ENCODE measurements around the gene ADPRHL1. TPM values are rescaled to one million over a fixed set of nuclear protein-coding genes. Genes with fewer than 3 reads are reported as not detected.

Gene ADPRHL1
- 1 to 10 TPM; 1.9 to 9.4 (median 6.5) TPM for total RNA-seq

- intact Hi-C loops (cut with DNase I; ENCODE audit: low total_unique reads): no loop called here
- peak in 1 of 2 donors; percentile 70 for DNase-seq (ENCODE audit: low spot score in 2 of 2)
- TF ChIP-seq CTCF (IDR thresholded peaks at IDR 0.05) (no peak), POLR2A (IDR thresholded peaks at IDR 0.05) (no peak)
- 72 to 74% methylated on average over 43 to 45 of the region's 45 CpGs for WGBS, 2 donors
- no peak within 1 kb of the TSS for H3K4me3 ChIP-seq (ENCODE audit: low read depth, poor library complexity, severe bottlenecking)
Observed at GRCh38 chr13:113452942-113453901, at the start of gene ADPRHL1. Gene ADPRHL1 (minus strand): TSS chr13:113453488. CDS start chr13:113453437, 51 bp downstream.

GRCh38 chr13:113502686-113503085 is 49.4 kb upstream of the ADPRHL1 start:
- TF ChIP-seq POLR2A (IDR thresholded peaks at IDR 0.05): no peak
- DNase-seq (ENCODE audit: low spot score in 2 of 2): no peak
- 85 to 88% methylated on average over 11 to 16 of the region's 16 CpGs for WGBS, 2 donors
- intact Hi-C loops (cut with DNase I; ENCODE audit: low total_unique reads): no loop called here
- H3K4me3 ChIP-seq (ENCODE audit: low read depth, poor library complexity, severe bottlenecking): no peak overlapping the region

GRCh38 chr13:113500530-113501265 is 47.4 kb upstream of the ADPRHL1 start:
- no peak for TF ChIP-seq POLR2A (IDR thresholded peaks at IDR 0.05)
- TF ChIP-seq CTCF (IDR thresholded peaks at IDR 0.05): no peak
- H3K4me3 ChIP-seq (ENCODE audit: low read depth, poor library complexity, severe bottlenecking): no peak overlapping the region
- intact Hi-C loops (cut with DNase I; ENCODE audit: low total_unique reads): no loop called here
- DNase-seq (ENCODE audit: low spot score in 2 of 2): no peak
- WGBS, 2 donors: 76 to 80% methylated on average over 11 of the region's 11 CpGs

GRCh38 chr13:113499936-113500335 is 46.6 kb upstream of the ADPRHL1 start:
- H3K4me3 ChIP-seq (ENCODE audit: low read depth, poor library complexity, severe bottlenecking): no peak overlapping the region
- intact Hi-C loops (cut with DNase I; ENCODE audit: low total_unique reads): no loop called here
- 85 to 87% methylated on average over 4 of the region's 4 CpGs for WGBS, 2 donors
- DNase-seq (ENCODE audit: low spot score in 2 of 2): no peak
- TF ChIP-seq CTCF (IDR thresholded peaks at IDR 0.05) (no peak), POLR2A (IDR thresholded peaks at IDR 0.05) (no peak)

GRCh38 chr13:113498905-113499304 is 45.6 kb upstream of the ADPRHL1 start:
- TF ChIP-seq POLR2A (IDR thresholded peaks at IDR 0.05) (no peak), CTCF (IDR thresholded peaks at IDR 0.05) (no peak)
- intact Hi-C loops (cut with DNase I; ENCODE audit: low total_unique reads): no loop called here
- no peak for DNase-seq (ENCODE audit: low spot score in 2 of 2)
- no peak overlapping the region for H3K4me3 ChIP-seq (ENCODE audit: low read depth, poor library complexity, severe bottlenecking)
- 85 to 90% methylated on average over 6 of the region's 6 CpGs for WGBS, 2 donors

GRCh38 chr13:113497217-113497616 is 43.9 kb upstream of the ADPRHL1 start:
- WGBS, 2 donors: 56 to 57% methylated on average over 1 of the region's 1 CpG
- intact Hi-C loops (cut with DNase I; ENCODE audit: low total_unique reads): no loop called here
- no peak for DNase-seq (ENCODE audit: low spot score in 2 of 2)
- no peak overlapping the region for H3K4me3 ChIP-seq (ENCODE audit: low read depth, poor library complexity, severe bottlenecking)
- TF ChIP-seq POLR2A (IDR thresholded peaks at IDR 0.05): no peak
- no peak for TF ChIP-seq CTCF (IDR thresholded peaks at IDR 0.05)
